HFFc6 (cell line): ENCODE data around the gene MLN. TPM values are rescaled to one million over a fixed set of nuclear protein-coding genes. Genes with fewer than 3 reads are reported as not detected.

Experiments used
- DNase-seq: peaks from one replicate; pipeline ENCODE4 v3.0.0-alpha.2; 2018
- H3K27ac Mint-ChIP-seq: 2 replicates; pipeline ENCODE4 v1.8.0; 2020; ENCODE audit warnings: mild to moderate bottlenecking, mixed read lengths
- H3K27me3 Mint-ChIP-seq: 2 replicates; pipeline ENCODE4 v1.8.0; 2021; ENCODE audit warnings: mild to moderate bottlenecking, moderate library complexity, mixed read lengths; ENCODE audit not compliant: insufficient read depth
- H3K36me3 Mint-ChIP-seq: 2 replicates; pipeline ENCODE4 v1.8.0; 2021; ENCODE audit warnings: low read depth, mixed read lengths
- H3K4me1 Mint-ChIP-seq: 2 replicates; pipeline ENCODE4 v1.8.0; 2020; ENCODE audit warnings: low read depth, mixed read lengths
- H3K4me3 Mint-ChIP-seq: 2 replicates; pipeline ENCODE4 v1.8.0; 2020; ENCODE audit warnings: mild to moderate bottlenecking, moderate library complexity, mixed read lengths
- H3K9me3 Mint-ChIP-seq: 2 replicates; pipeline ENCODE4 v1.8.0; 2020; ENCODE audit warnings: mild to moderate bottlenecking, mixed read lengths
- CTCF ChIP-seq: fragments of 200-600 bp; sonication (generic); IDR thresholded peaks from 2 replicates; pipeline ENCODE4 v1.5.0; 2021; ENCODE audit warnings: antibody characterized with exemption, mild to moderate bottlenecking
- total RNA-seq, 6 experiments: library from RNA; stranded (reverse); fragmentation: NEBNext Ultra II Directional; extraction: Animal tissue kit (Norgen Biotek cat#: 25700); gene quantifications; 2 replicates in 1 of 6; 3 replicates in 5 of 6; pipeline ENCODE4 v1.2.3, GENCODE V29; 2021

MLN gene
- total RNA-seq, 6 experiments from 2014 or later, result not detected

- no peak for DNase-seq
- Mint-ChIP-seq H3K4me3 (no peak overlapping the region), H3K27me3 (no peaks in the 10 kb centered on the region; the same call in 1 of the 2 replicates), H3K27ac (no peak overlapping the region), H3K9me3 (no peaks in the 10 kb centered on the region), H3K4me1 (peaks cover 49% of the 10 kb centered on the region), H3K36me3 (no peaks in the 10 kb centered on the region)
- TF ChIP-seq CTCF, result no peak
Measured at GRCh38 chr6:33845031-33845745, 41.4 kb upstream of the MLN start.

GRCh38 chr6:33843131-33844121 lies 39.6 kb upstream of the MLN start:
- TF ChIP-seq CTCF, result no peak
- Mint-ChIP-seq H3K4me1 (peaks cover 67% of the 10 kb centered on the region), H3K27me3 (no peaks in the 10 kb centered on the region), H3K27ac (no peak overlapping the region), H3K36me3 (no peaks in the 10 kb centered on the region), H3K9me3 (no peaks in the 10 kb centered on the region), H3K4me3 (no peak overlapping the region)
- no peak for DNase-seq

- Mint-ChIP-seq H3K27ac (peak overlapping the region; percentile 100), H3K36me3 (peaks cover 7% of the 10 kb centered on the region; the same call in 1 of the 2 replicates), H3K4me3 (no peak overlapping the region), H3K4me1 (peaks cover 81% of the 10 kb centered on the region), H3K9me3 (peaks cover 5% of the 10 kb centered on the region; the same call in 1 of the 2 replicates), H3K27me3 (no peaks in the 10 kb centered on the region)
- no peak for DNase-seq
- TF ChIP-seq CTCF, result no peak
Measured at GRCh38 chr6:33841868-33842267, 38.1 kb upstream of the MLN start.

- H3K27ac Mint-ChIP-seq, result peak overlapping the region; percentile 100
- DNase-seq, result no peak
- H3K4me1 Mint-ChIP-seq, result peaks cover 75% of the 10 kb centered on the region
- no peak for TF ChIP-seq CTCF
- no peaks in the 10 kb centered on the region for H3K27me3 Mint-ChIP-seq
- H3K9me3 Mint-ChIP-seq, result peaks cover 5% of the 10 kb centered on the region; the same call in 1 of the 2 replicates
- H3K36me3 Mint-ChIP-seq, result peaks cover 8% of the 10 kb centered on the region; the same call in 1 of the 2 replicates
- H3K4me3 Mint-ChIP-seq, result peak overlapping the region; percentile 77; the same call in 1 of the 2 replicates
Measured at GRCh38 chr6:33841070-33841469, 37.3 kb upstream of the MLN start.

- peaks cover 67% of the 10 kb centered on the region for H3K4me1 Mint-ChIP-seq
- peaks cover 5% of the 10 kb centered on the region; the same call in 1 of the 2 replicates for H3K9me3 Mint-ChIP-seq
- H3K27ac Mint-ChIP-seq, result peak overlapping the region; percentile 100
- no peak for TF ChIP-seq CTCF
- H3K4me3 Mint-ChIP-seq, result peak overlapping the region; percentile 77
- DNase-seq, result peak; percentile 99
- no peaks in the 10 kb centered on the region for H3K27me3 Mint-ChIP-seq
- H3K36me3 Mint-ChIP-seq, result peaks cover 8% of the 10 kb centered on the region; the same call in 1 of the 2 replicates
Measured at GRCh38 chr6:33840048-33840926, 36.5 kb upstream of the MLN start.
